ENCODE data around the gene SETD7. TPM values are rescaled to one million over a fixed set of nuclear protein-coding genes. Genes with fewer than 3 reads are reported as not detected.

SETD7 gene
- total RNA-seq, 4 donors from 2014 or later: 73.1 to 134 (median 113) TPM

DNA sequence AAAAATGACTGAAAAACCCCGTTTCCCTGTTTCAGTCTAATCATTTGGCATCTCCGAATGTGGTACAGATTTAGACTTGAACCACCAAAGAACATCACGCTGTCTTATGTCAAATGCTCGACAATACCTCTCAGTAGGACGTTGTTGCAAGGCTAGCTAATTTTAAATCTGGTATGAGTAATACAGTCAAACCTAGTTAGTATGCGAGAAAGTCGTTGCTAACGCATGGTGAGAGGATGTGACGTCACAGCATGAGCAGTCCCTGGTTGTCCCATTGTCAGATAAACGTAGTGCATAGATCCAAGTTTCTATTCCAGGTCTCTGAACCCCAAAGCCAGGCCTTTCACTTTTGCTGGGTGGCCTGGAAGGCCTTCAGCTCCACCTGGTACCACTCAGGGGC lies 44.7 kb downstream of the SETD7 start:
- peaks cover 0 to 8% of the 10 kb centered on the region in 2 donors for H3K36me3 ChIP-seq
- peak overlapping the region; percentile 63 to 83 (median 74) for H3K27ac ChIP-seq
- in situ Hi-C loops (cut with MboI; ENCODE audit: low sequenced_read_pairs in 4 of 4): loop anchor here in 1 of 4 donors (25.0 kb wide), 1 partner anchor 474 kb away; no protein-coding TSS in a partner anchor
- DNase-seq: no peak
- intact Hi-C loops (cut with DNase I; ENCODE audit: low total_unique reads): loop anchor here (5.0 kb wide), 2 partner anchors 46 to 94 kb away; partner anchors contain the start of gene SETD7
- H3K4me3 ChIP-seq: no peak overlapping the region
- H3K9me3 ChIP-seq: no peaks in the 10 kb centered on the region
- no peaks in the 10 kb centered on the region for H3K27me3 ChIP-seq
- no peak for TF ChIP-seq POLR2A (IDR thresholded peaks at IDR 0.05)
- TF ChIP-seq, protein P1, sequence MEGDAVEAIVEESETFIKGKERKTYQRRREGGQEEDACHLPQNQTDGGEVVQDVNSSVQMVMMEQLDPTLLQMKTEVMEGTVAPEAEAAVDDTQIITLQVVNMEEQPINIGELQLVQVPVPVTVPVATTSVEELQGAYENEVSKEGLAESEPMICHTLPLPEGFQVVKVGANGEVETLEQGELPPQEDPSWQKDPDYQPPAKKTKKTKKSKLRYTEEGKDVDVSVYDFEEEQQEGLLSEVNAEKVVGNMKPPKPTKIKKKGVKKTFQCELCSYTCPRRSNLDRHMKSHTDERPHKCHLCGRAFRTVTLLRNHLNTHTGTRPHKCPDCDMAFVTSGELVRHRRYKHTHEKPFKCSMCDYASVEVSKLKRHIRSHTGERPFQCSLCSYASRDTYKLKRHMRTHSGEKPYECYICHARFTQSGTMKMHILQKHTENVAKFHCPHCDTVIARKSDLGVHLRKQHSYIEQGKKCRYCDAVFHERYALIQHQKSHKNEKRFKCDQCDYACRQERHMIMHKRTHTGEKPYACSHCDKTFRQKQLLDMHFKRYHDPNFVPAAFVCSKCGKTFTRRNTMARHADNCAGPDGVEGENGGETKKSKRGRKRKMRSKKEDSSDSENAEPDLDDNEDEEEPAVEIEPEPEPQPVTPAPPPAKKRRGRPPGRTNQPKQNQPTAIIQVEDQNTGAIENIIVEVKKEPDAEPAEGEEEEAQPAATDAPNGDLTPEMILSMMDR (IDR thresholded peaks at IDR 0.05 in 4 of 5, conservative IDR thresholded peaks at IDR 0.05 in 1 of 5): no peak
- peaks cover 59 to 69% of the 10 kb centered on the region in 2 donors for H3K4me1 ChIP-seq
- peak; percentile 50 to 71 for ATAC-seq

- Histone ChIP-seq H3K4me3 (no peak overlapping the region), H3K36me3 (peaks cover 0 to 8% of the 10 kb centered on the region in 2 donors), H3K9me3 (no peaks in the 10 kb centered on the region), H3K4me1 (peaks cover 48 to 55% of the 10 kb centered on the region in 2 donors), H3K27ac (peak overlapping the region; percentile 63 to 83 (median 74)), H3K27me3 (no peaks in the 10 kb centered on the region)
- DNase-seq: no peak
- in situ Hi-C loops (cut with MboI; ENCODE audit: low sequenced_read_pairs in 4 of 4): loop anchor here in 1 of 4 donors (25.0 kb wide), 1 partner anchor 473 kb away; no protein-coding TSS in a partner anchor
- peak; percentile 36 to 69 for ATAC-seq
- intact Hi-C loops (cut with DNase I; ENCODE audit: low total_unique reads): loop anchor here (2.0 to 5.0 kb wide), 3 partner anchors 47 to 93 kb away; partner anchors contain the start of genes RAB33B and SETD7
- TF ChIP-seq, protein P1 (IDR thresholded peaks at IDR 0.05 in 4 of 5, conservative IDR thresholded peaks at IDR 0.05 in 1 of 5): peak in 4 of 5 experiments; percentile 28 to 59 (median 42)
- no peak for TF ChIP-seq POLR2A (IDR thresholded peaks at IDR 0.05)
These were observed 46.1 kb downstream of the SETD7 start for GRCh38 chr4:139509727-139510410.

DNA sequence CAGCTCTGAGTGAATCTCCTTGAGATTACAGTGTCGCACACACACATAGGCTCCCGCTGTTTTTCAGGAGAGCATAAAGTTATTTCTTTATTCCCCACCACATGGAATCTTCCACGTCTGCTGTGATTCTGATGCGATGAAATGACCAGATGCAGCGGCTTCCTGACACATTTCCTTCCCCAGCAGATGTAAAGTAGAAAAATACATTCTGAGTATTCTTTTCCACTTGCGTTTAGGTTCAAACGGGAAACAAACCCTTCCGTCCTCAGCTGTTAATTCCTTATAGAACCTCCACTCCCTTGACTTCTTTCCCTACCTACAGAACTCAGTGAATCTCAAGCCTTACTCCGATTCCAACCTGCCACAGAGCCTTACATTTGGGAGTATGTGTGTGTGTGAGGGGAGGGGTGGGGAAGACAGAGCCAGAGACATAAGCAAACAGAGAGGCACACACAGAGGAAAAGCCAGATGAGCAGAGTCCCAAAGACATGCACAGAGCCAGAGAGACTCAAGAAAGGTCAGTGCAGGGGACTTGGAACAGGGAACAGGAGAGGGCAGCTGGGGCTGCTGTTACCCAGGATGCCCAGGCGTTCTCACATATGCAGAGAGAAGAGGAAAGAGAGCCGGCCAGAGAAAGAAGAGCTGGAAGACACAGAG lies 47.3 kb downstream of the SETD7 start:
- DNase-seq: no peak
- ATAC-seq: no peak
- H3K4me3 ChIP-seq: no peak overlapping the region
- intact Hi-C loops (cut with DNase I; ENCODE audit: low total_unique reads): loop anchor here (2.0 kb wide), 1 partner anchor 54 kb away; the partner anchor contains the start of gene RAB33B
- H3K27ac ChIP-seq: peak overlapping the region; percentile 12 to 81 (median 40)
- in situ Hi-C loops (cut with MboI; ENCODE audit: low sequenced_read_pairs in 4 of 4): loop anchor here in 1 of 4 donors (25.0 kb wide), 1 partner anchor 471 kb away; no protein-coding TSS in a partner anchor
- peaks cover 0 to 4% of the 10 kb centered on the region in 2 donors for H3K36me3 ChIP-seq
- TF ChIP-seq, protein P1 (IDR thresholded peaks at IDR 0.05 in 4 of 5, conservative IDR thresholded peaks at IDR 0.05 in 1 of 5): no peak
- TF ChIP-seq POLR2A (IDR thresholded peaks at IDR 0.05): no peak
- peaks cover 40 to 46% of the 10 kb centered on the region in 2 donors for H3K4me1 ChIP-seq
- H3K27me3 ChIP-seq: no peaks in the 10 kb centered on the region
- no peaks in the 10 kb centered on the region for H3K9me3 ChIP-seq

DNA sequence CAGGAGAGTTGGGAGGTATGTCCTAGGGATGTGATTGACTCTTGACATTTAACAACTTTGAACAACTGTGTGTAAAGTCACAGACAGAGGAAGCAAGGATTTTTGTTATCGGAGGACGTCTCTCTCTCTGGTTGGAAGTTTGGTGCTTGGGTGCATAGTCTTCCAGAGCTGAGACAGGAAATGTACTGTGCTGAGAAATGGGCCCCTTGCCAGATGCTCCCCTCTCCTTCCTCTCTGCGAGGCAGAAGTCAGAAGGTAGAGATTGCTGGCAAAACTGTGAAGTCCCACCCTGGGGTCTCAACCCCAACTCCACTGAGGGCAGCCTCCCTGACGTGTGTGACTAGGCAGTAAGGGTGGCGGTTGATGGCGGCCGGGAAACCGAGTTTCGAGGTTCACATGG lies 49.2 kb downstream of the SETD7 start:
- DNase-seq: no peak
- Histone ChIP-seq H3K9me3 (no peaks in the 10 kb centered on the region), H3K36me3 (peaks cover 0 to 4% of the 10 kb centered on the region in 2 donors), H3K4me3 (no peak overlapping the region), H3K4me1 (peaks cover 32 to 34% of the 10 kb centered on the region in 2 donors), H3K27ac (no peak overlapping the region), H3K27me3 (no peaks in the 10 kb centered on the region)
- in situ Hi-C loops (cut with MboI; ENCODE audit: low sequenced_read_pairs in 4 of 4): loop anchor here in 1 of 4 donors (25.0 kb wide), 1 partner anchor 469 kb away; no protein-coding TSS in a partner anchor
- ATAC-seq: no peak
- TF ChIP-seq, protein P1 (IDR thresholded peaks at IDR 0.05 in 4 of 5, conservative IDR thresholded peaks at IDR 0.05 in 1 of 5): no peak
- TF ChIP-seq POLR2A (IDR thresholded peaks at IDR 0.05): no peak
- intact Hi-C loops (cut with DNase I; ENCODE audit: low total_unique reads): no loop called here

All from gastrocnemius medialis (tissue), 4 donors.